GM12873 (cell line): ENCODE measurements around the gene MYOF.

Source experiments
- CTCF ChIP-seq: IDR thresholded peaks from 2 replicates; pipeline ENCODE4 v1.5.1; 2012; ENCODE audit warnings: low read depth, mild to moderate bottlenecking, moderate library complexity, low read length, control low read depth; ENCODE audit not compliant: insufficient read depth; ENCODE audit errors: missing control alignments

MYOF gene

GRCh38 chr10:93392121-93392520, 90.0 kb downstream of the MYOF start:
- no peak for TF ChIP-seq CTCF

- TF ChIP-seq CTCF, result no peak
Observed at GRCh38 chr10:93390306-93391090, 91.6 kb downstream of the MYOF start.

GRCh38 chr10:93386631-93387369, 95.3 kb downstream of the MYOF start:
- TF ChIP-seq CTCF, result no peak

- TF ChIP-seq CTCF, result no peak
Observed at GRCh38 chr10:93385345-93385744, 96.8 kb downstream of the MYOF start.

- TF ChIP-seq CTCF, result no peak
Observed at GRCh38 chr10:93384006-93384405, 98.1 kb downstream of the MYOF start.

GRCh38 chr10:93383562-93383981, 98.6 kb downstream of the MYOF start:
- no peak for TF ChIP-seq CTCF

- no peak for TF ChIP-seq CTCF
Observed at GRCh38 chr10:93379731-93380575, 102.2 kb downstream of the MYOF start.
